GM20000 (cell line): ENCODE data around the gene OBSL1.

ENCODE experiments used
- DNase-seq: peaks from one replicate; pipeline ENCODE4 v3.0.0; 2012; ENCODE audit warnings: low spot score
- CTCF ChIP-seq: IDR thresholded peaks from 2 replicates; pipeline ENCODE4 v1.5.1; 2012; ENCODE audit warnings: mild to moderate bottlenecking, control low read depth; ENCODE audit errors: extremely low read depth, missing control alignments

Gene OBSL1

GRCh38 chr2:219614076-219614860 lies 42.9 kb upstream of the OBSL1 start:
- no peak for DNase-seq
- TF ChIP-seq CTCF: no peak

- no peak for DNase-seq
- TF ChIP-seq CTCF: no peak
These were observed 42.2 kb upstream of the OBSL1 start for GRCh38 chr2:219613461-219614070.

DNA sequence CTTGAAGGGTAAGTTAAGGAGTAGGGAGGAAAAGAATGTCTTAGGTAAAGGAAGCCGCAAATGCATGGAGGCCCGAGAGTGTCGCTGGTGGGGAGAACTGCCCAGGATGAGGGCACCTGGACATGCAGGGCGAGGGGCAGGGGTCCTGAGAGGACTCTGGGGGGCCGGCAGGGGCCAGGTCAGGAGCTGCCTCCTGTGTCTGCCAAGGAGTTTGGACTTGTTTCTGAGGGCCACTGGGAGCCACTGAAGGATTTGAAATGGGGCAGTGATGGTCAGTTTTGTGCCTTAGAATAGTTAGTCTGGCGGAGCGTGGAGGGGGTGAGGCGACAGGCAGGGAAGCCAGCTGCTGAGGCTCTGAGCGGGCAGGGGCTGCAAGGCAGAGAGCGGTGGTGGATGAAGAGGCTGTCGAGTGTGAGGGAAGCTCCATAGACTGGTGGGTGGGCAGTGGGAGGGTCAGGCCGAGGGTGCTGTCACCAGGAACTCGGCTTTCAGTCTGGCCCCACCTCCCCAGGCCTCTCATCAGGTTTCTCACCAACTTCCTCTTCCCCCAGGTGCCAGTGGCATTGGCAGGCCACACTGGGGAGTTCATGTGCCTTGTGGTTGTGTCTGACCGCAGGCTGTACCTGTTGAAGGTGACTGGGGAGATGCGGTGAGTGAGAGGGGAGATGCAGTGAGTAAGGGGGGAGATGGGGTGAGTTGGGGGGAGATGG lies 41.4 kb upstream of the OBSL1 start:
- no peak for DNase-seq
- no peak for TF ChIP-seq CTCF

DNA sequence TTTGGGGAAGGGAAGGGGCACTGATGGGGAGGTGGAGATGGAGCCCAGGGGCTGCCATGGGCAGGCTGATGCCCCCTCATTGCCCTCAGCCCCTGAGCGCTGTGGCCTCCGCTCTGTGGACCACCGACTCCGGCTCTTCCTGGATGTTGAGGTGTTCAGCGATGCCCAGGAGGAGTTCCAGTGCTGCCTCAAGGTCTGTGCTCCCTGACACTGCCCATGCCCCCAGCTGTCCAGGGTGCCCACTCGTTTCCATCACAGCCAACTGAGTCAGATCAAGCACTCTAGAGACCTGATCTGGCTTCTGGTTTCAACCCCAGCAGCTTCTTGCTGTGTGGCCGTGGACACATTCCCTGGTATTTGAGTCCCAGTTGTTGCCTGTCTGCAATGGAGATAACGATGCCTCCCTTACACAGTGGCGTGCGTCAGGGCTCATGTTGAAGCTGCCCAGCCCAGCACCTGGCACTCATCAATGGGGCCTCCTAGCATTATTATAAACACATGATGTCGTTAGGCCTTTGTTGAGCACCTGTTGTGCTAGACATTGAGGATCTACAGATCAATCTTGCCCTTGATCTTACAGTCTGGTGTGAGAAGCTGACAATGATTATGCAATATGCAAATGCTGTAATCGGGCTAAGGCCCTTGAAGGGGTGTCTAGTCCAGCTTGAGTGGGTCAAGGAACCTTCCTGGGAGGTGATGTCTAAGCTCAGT lies 40.7 kb upstream of the OBSL1 start:
- no peak for TF ChIP-seq CTCF

GRCh38 chr2:219611306-219611705 lies 40.0 kb upstream of the OBSL1 start:
- DNase-seq: no peak
- no peak for TF ChIP-seq CTCF

More for the DNA sequence above, 40.7 kb upstream of the OBSL1 start:
- DNase-seq: no peak

- no peak for DNase-seq
- TF ChIP-seq CTCF: no peak
These were observed 37.9 kb upstream of the OBSL1 start for GRCh38 chr2:219609149-219609750.
